Esophagus muscularis mucosa (tissue), 4 donors: Measurements from ENCODE around the gene P2RY2. TPM values are rescaled to one million over a fixed set of nuclear protein-coding genes. Genes with fewer than 3 reads are reported as not detected.

Experiments used
- DNase-seq: peaks from one replicate; pipeline ENCODE4 v3.0.0-alpha.2; 2017; ENCODE audit errors: extremely low spot score
- H3K27ac ChIP-seq, 4 donors: fragments of 200-600 bp; sonication (generic); replicated peaks in 1 of 4; 1 replicate in 3 of 4; 2 replicates in 1 of 4; pipeline ENCODE4 v1.5.1; 2016 to 2019; ENCODE audit warnings: mild to moderate bottlenecking in 1 of 4
- H3K27me3 ChIP-seq, 4 donors: fragments of 200-600 bp; sonication (generic); one replicate each; pipeline versions ENCODE4 v1.5.1 to v1.6.0; 2016 to 2019
- H3K36me3 ChIP-seq, 4 donors: fragments of 200-600 bp; sonication (generic); one replicate each; pipeline ENCODE4 v1.5.1; 2016 to 2019
- H3K4me1 ChIP-seq, 4 donors: fragments of 200-600 bp; sonication (generic); one replicate each; pipeline ENCODE4 v1.5.1; 2016 to 2019
- H3K4me3 ChIP-seq, 4 donors: fragments of 200-600 bp; sonication (generic); 1 replicate in 2 of 4; 2 replicates in 2 of 4; pipeline ENCODE4 v1.5.1; 2016 to 2019; ENCODE audit warnings: mild to moderate bottlenecking in 4 of 4, moderate library complexity in 1 of 4
- H3K9me3 ChIP-seq, 4 donors: fragments of 200-600 bp; sonication (generic); 1 replicate in 3 of 4; 2 replicates in 1 of 4; pipeline ENCODE4 v1.5.1; 2016 to 2019
- EP300 ChIP-seq: sonication (generic); formaldehyde crosslinking; IDR thresholded peaks from one replicate; pipeline ENCODE4 v1.6.1; 2017; ENCODE audit warnings: antibody characterized with exemption
- POLR2A ChIP-seq: fragments of 450-650 bp; IDR thresholded peaks from one replicate; pipeline ENCODE4 v1.6.1; 2017; ENCODE audit warnings: antibody characterized with exemption, moderate library complexity, mild to moderate bottlenecking, low read depth
- POLR2AphosphoS5 ChIP-seq, 2 donors: sonication (generic); formaldehyde crosslinking; IDR thresholded peaks; one replicate each; pipeline ENCODE4 v1.6.1; 2017; ENCODE audit warnings: antibody characterized with exemption in 2 of 2
- WGBS: methylation state at CpG from one replicate; pipeline ENCODE4 v1.1.5; 2018; 5-methylcytosine and 5-hydroxymethylcytosine counted together
- intact Hi-C: fragments of 100-400 bp; cut with DNase I; formaldehyde crosslinking; loops from one replicate; pipeline ENCODE4 v1.15.1; 2023
- total RNA-seq, 4 donors: library from RNA; depleted of rRNA; stranded (reverse); fragments of >200 nt; gene quantifications; one replicate each; pipeline versions ENCODE4 v1.1.0 to v1.2.1, GENCODE V29; 2016
- TF ChIP-seq, protein P1 (sequence below), 3 experiments: fragments of 200-600 bp in 2 of 3; fragments of 450-650 bp in 1 of 3; sonication (generic) in 2 of 3; IDR thresholded peaks; one replicate each; pipeline ENCODE4 v1.5.1; 2017 to 2019; ENCODE audit warnings: antibody characterized with exemption in 3 of 3, mild to moderate bottlenecking in 2 of 3, moderate library complexity in 1 of 3

Gene P2RY2
- total RNA-seq, 4 donors from 2014 or later: 0.32 to 0.83 (median 0.52) TPM; not detected in 1

DNA sequence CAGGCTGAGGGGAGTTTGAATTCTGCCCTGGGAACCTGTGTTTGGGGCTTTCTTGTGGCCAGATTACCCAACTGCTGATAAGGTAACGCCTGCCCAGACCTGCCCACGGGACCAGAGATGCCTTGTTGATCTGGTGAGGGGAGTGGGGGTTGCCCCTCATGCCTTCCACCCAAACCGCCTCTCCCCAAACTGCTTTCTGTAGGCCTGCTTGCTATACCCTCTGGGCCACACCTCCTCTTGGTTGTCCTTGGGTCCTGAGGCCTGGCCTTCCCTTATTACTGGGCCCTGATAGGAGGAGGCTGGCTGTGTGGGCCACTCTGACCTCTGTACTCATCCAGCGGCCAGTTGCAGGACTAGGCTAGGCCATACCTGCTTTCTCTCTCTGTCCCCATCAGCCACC is 3.4 kb downstream of the P2RY2 start:
- Histone ChIP-seq H3K27ac (no peak overlapping the region), H3K27me3 (peaks cover 0 to 22% (median 0%) of the 10 kb centered on the region in 4 donors), H3K36me3 (no peaks in the 10 kb centered on the region), H3K9me3 (no peaks in the 10 kb centered on the region), H3K4me3 (no peak overlapping the region), H3K4me1 (peaks cover 18 to 21% (median 19%) of the 10 kb centered on the region in 4 donors)
- DNase-seq: no peak
- intact Hi-C loops: no loop called here
- WGBS: 93% methylated on average over 3 of the region's 4 CpGs
- no peak for TF ChIP-seq POLR2AphosphoS5 (IDR thresholded peaks at IDR 0.05)
- no peak for TF ChIP-seq POLR2A
- TF ChIP-seq, protein P1, sequence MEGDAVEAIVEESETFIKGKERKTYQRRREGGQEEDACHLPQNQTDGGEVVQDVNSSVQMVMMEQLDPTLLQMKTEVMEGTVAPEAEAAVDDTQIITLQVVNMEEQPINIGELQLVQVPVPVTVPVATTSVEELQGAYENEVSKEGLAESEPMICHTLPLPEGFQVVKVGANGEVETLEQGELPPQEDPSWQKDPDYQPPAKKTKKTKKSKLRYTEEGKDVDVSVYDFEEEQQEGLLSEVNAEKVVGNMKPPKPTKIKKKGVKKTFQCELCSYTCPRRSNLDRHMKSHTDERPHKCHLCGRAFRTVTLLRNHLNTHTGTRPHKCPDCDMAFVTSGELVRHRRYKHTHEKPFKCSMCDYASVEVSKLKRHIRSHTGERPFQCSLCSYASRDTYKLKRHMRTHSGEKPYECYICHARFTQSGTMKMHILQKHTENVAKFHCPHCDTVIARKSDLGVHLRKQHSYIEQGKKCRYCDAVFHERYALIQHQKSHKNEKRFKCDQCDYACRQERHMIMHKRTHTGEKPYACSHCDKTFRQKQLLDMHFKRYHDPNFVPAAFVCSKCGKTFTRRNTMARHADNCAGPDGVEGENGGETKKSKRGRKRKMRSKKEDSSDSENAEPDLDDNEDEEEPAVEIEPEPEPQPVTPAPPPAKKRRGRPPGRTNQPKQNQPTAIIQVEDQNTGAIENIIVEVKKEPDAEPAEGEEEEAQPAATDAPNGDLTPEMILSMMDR (IDR thresholded peaks at IDR 0.05): no peak
- TF ChIP-seq EP300: no peak

DNA sequence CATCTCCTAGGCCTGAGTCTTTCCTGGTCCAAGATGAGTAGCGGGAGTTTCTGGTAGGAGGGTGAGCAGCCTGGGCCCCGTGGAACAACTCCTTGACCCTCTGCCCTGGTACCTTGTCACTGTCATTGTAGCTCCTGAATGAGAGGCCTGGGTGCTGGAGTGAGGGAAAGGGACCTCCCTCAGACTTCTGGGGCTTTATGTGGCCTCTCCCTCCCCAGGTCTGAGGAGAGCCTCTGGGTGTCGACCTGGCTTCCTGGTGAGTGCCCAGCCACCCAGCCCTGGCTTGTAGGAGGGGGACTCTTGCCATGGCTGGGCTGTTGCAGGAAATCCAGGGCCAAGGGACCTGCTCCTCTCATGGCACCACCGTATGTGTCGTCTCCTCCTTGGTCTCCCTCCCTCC is 3.9 kb downstream of the P2RY2 start:
- no peak overlapping the region for H3K4me3 ChIP-seq
- H3K4me1 ChIP-seq: peaks cover 14 to 21% (median 19%) of the 10 kb centered on the region in 4 donors
- no peak overlapping the region for H3K27ac ChIP-seq
- TF ChIP-seq POLR2A (no peak), EP300 (no peak), POLR2AphosphoS5 (IDR thresholded peaks at IDR 0.05) (no peak)
- TF ChIP-seq, protein P1 (IDR thresholded peaks at IDR 0.05): no peak
- no peaks in the 10 kb centered on the region for H3K9me3 ChIP-seq
- no peaks in the 10 kb centered on the region for H3K36me3 ChIP-seq
- peaks cover 0 to 22% (median 0%) of the 10 kb centered on the region in 4 donors for H3K27me3 ChIP-seq
- intact Hi-C loops: no loop called here
- WGBS: 96% methylated on average over 4 of the region's 5 CpGs
- no peak for DNase-seq

DNA sequence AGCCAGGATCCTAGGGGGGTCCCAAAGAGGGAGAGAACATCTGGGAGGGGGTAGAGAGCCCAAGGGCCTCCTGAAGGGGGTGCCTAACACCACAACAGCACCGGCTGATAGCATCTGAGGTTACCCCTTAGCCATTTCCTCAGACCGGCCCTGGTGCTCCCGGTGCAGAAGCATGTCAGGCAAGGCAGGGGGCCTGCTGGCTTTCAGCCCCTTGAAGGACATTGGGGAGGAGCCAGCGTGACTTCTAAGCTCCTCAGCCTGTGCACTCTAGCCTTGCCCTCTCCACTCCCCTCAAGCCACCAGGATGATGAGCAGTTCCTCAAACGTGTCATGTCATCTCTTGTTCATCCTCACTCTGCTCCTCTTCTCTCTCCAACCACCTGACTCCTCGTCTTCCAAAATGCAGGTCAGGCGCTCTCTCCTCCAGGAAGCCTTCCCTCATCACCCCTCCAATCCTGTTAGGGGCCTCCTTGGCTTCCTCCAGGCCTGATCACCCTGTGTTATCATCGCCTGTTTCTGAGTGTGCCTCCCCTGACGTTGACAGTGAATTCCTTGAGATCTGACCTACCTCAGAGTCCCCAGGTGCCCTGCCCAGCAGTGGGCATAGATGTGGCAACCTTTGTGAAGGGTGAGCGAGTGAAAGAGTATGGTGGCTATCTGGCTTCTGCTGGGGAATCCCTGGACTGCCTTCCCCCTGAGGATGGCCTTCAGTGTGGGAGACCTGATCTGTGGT is 6.1 kb downstream of the P2RY2 start:
- DNase-seq: no peak
- intact Hi-C loops: no loop called here

DNA sequence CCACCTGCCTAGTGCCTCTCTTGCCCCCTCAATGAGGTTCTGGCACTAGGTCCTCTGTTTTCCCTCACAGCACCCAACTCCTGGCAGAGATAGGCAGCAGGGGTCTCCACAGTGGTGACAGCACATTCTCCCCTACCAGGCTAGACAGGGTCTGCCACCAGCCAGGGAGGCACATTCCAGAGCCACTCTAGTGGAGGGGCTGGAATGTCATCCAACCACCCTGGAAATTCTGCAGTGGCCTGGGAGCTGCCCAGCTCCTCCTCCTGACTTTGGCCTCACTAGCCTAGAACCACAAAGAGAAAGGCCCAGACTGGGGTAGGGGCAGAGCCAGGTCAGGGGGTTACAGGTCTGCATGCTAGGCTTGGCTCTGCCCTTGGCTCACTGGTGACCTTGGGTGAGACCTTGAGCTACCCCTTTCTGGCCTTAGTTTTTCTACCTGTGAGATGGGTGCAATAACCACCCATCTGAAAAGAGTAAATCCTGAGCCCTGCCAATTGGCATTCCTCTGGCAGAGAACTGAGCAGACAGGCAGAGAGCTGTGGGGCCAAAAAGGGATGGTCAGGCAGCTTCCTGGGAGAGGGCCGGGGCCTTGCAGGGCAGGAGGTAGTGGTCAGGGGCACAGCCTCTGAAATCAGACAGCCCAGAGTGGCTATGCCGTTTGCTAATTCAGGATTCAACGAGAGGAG is 7.1 kb downstream of the P2RY2 start:
- Histone ChIP-seq H3K27ac (no peak overlapping the region), H3K4me1 (peaks cover 8 to 14% (median 10%) of the 10 kb centered on the region in 4 donors), H3K9me3 (no peaks in the 10 kb centered on the region), H3K27me3 (no peaks in the 10 kb centered on the region), H3K36me3 (no peaks in the 10 kb centered on the region), H3K4me3 (no peak overlapping the region)
- WGBS: 90% methylated on average over 2 of the region's 3 CpGs
- intact Hi-C loops: no loop called here
- TF ChIP-seq, protein P1 (IDR thresholded peaks at IDR 0.05): no peak
- TF ChIP-seq EP300: no peak
- no peak for DNase-seq

More for the DNA sequence above, 6.1 kb downstream of the P2RY2 start:
- TF ChIP-seq POLR2A: no peak
- TF ChIP-seq, protein P1 (IDR thresholded peaks at IDR 0.05): no peak
- TF ChIP-seq EP300: no peak
- no peak for TF ChIP-seq POLR2AphosphoS5 (IDR thresholded peaks at IDR 0.05)
- peaks cover under 1 to 9% (median 3%) of the 10 kb centered on the region in 4 donors for H3K4me1 ChIP-seq
- 73% methylated on average over 10 of the region's 10 CpGs for WGBS
- H3K36me3 ChIP-seq: no peaks in the 10 kb centered on the region
- H3K9me3 ChIP-seq: no peaks in the 10 kb centered on the region
- H3K4me3 ChIP-seq: no peak overlapping the region
- H3K27me3 ChIP-seq: peaks cover 0 to 7% (median 0%) of the 10 kb centered on the region in 4 donors
- H3K27ac ChIP-seq: no peak overlapping the region
